Caco-2 (cell line): Measurements from ENCODE around the gene GPC6. TPM values are rescaled to one million over a fixed set of nuclear protein-coding genes. Genes with fewer than 3 reads are reported as not detected.

Experiments used
- BruUV-seq: library from RNA; stranded (reverse); fragments of 400-500 nt; replicated peaks from 2 replicates; lab custom pipeline; 2021; lab: Mats Ljungman, UMichigan
- CTCF ChIA-PET: fragments of 300-600 bp; sonication (Branson Sonifier 250); formaldehyde crosslinking; loops from one replicate; lab custom pipeline; 2022; ENCODE audit warnings: antibody characterized with exemption; lab: Charles Lee
- POLR2A ChIA-PET: fragments of 300-600 bp; sonication (Branson Sonifier 250); formaldehyde crosslinking; loops from one replicate; lab custom pipeline; 2022; ENCODE audit warnings: antibody characterized with exemption; lab: Charles Lee
- DNase-seq, 2 experiments: peaks; one replicate each; pipeline versions ENCODE4 v3.0.0 to v3.0.0-alpha.2; 2020 to 2022
- H3K27me3 ChIP-seq: replicated peaks from 2 replicates; pipeline ENCODE4 v1.6.0; 2011; ENCODE audit warnings: low read length; ENCODE audit not compliant: control insufficient read depth, insufficient read depth
- H3K36me3 ChIP-seq: 2 replicates; pipeline ENCODE4 v1.5.1; 2011; ENCODE audit warnings: low read length; ENCODE audit not compliant: control insufficient read depth, insufficient read depth
- H3K4me1 ChIP-seq: fragments of 250-450 bp; sonication (Bioruptor Pico); 2 replicates; pipeline ENCODE4 v1.5.1; 2020; ENCODE audit warnings: mild to moderate bottlenecking
- H3K4me3 ChIP-seq: 2 replicates; pipeline ENCODE4 v1.5.1; 2011; ENCODE audit warnings: low read depth, mild to moderate bottlenecking, control low read depth, low read length
- H3K9me3 ChIP-seq: fragments of 250-450 bp; sonication (Bioruptor Pico); 2 replicates; pipeline ENCODE4 v1.5.1; 2020; ENCODE audit warnings: mild to moderate bottlenecking, moderate library complexity
- H3K27ac Mint-ChIP-seq: one replicate; pipeline ENCODE4 v1.8.0; 2022; ENCODE audit warnings: mixed read lengths; ENCODE audit not compliant: unreplicated experiment
- H3K27me3 Mint-ChIP-seq: one replicate; pipeline ENCODE4 v1.8.0; 2022; ENCODE audit warnings: mixed read lengths; ENCODE audit not compliant: insufficient read depth, unreplicated experiment
- H3K36me3 Mint-ChIP-seq: one replicate; pipeline ENCODE4 v1.8.0; 2022; ENCODE audit warnings: mild to moderate bottlenecking, mixed read lengths; ENCODE audit not compliant: insufficient read depth, unreplicated experiment
- H3K4me1 Mint-ChIP-seq: one replicate; pipeline ENCODE4 v1.8.0; 2022; ENCODE audit warnings: low read depth, mixed read lengths; ENCODE audit not compliant: unreplicated experiment
- H3K4me3 Mint-ChIP-seq: one replicate; pipeline ENCODE4 v1.8.0; 2022; ENCODE audit warnings: mild to moderate bottlenecking, moderate library complexity, mixed read lengths; ENCODE audit not compliant: unreplicated experiment
- H3K9me3 Mint-ChIP-seq: one replicate; pipeline ENCODE4 v1.8.0; 2022; ENCODE audit warnings: mixed read lengths; ENCODE audit not compliant: unreplicated experiment
- intact Hi-C: fragments of 100-400 bp; cut with micrococcal nuclease; formaldehyde crosslinking; loops from one replicate; pipeline ENCODE4 v1.10.0; 2022; ENCODE audit not compliant: unreplicated experiment
- total RNA-seq: library from RNA; stranded (reverse); gene quantifications from 2 replicates; pipeline ENCODE4 v1.2.3, GENCODE V29; 2022
- TF ChIP-seq, protein P1 (sequence below), 2 experiments: fragments of 200-600 bp in 1 of 2; IDR thresholded peaks; 1 replicate in 1 of 2; 2 replicates in 1 of 2; pipeline versions ENCODE4 v1.5.1 to v1.8.0; 2011 to 2022; ENCODE audit warnings: antibody characterized with exemption in 1 of 2, control low read depth in 1 of 2, inconsistent platforms in 1 of 2, low read depth in 1 of 2, low read length in 1 of 2, mild to moderate bottlenecking in 1 of 2, moderate library complexity in 1 of 2; ENCODE audit not compliant: insufficient read depth in 1 of 2, severe bottlenecking in 1 of 2, unreplicated experiment in 1 of 2

GPC6 gene
- total RNA-seq, 1 experiment from 2014 or later = 0.16 TPM

GRCh38 chr13:94239135-94239534, 1012.5 kb downstream of the GPC6 start:
- intact Hi-C loops = no loop called here
- no peaks in the 10 kb centered on the region for H3K27me3 ChIP-seq
- TF ChIP-seq, protein P1, sequence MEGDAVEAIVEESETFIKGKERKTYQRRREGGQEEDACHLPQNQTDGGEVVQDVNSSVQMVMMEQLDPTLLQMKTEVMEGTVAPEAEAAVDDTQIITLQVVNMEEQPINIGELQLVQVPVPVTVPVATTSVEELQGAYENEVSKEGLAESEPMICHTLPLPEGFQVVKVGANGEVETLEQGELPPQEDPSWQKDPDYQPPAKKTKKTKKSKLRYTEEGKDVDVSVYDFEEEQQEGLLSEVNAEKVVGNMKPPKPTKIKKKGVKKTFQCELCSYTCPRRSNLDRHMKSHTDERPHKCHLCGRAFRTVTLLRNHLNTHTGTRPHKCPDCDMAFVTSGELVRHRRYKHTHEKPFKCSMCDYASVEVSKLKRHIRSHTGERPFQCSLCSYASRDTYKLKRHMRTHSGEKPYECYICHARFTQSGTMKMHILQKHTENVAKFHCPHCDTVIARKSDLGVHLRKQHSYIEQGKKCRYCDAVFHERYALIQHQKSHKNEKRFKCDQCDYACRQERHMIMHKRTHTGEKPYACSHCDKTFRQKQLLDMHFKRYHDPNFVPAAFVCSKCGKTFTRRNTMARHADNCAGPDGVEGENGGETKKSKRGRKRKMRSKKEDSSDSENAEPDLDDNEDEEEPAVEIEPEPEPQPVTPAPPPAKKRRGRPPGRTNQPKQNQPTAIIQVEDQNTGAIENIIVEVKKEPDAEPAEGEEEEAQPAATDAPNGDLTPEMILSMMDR (IDR thresholded peaks at IDR 0.05; ENCODE audit: insufficient read depth in 1 of 2, low read depth in 1 of 2, low read length in 1 of 2, severe bottlenecking in 1 of 2, unreplicated experiment in 1 of 2) = no peak
- no peak overlapping the region for H3K4me3 ChIP-seq
- Mint-ChIP-seq H3K4me1 (no peaks in the 10 kb centered on the region), H3K36me3 (no peaks in the 10 kb centered on the region), H3K4me3 (no peak overlapping the region), H3K27me3 (peaks cover 12% of the 10 kb centered on the region), H3K27ac (no peak overlapping the region), H3K9me3 (no peaks in the 10 kb centered on the region)
- no peak for DNase-seq
- BruUV-seq = no TSS peak
- no peaks in the 10 kb centered on the region for H3K36me3 ChIP-seq
- POLR2A ChIA-PET = no interaction called here
- no peaks in the 10 kb centered on the region for H3K4me1 ChIP-seq
- H3K9me3 ChIP-seq = no peaks in the 10 kb centered on the region
- CTCF ChIA-PET = no interaction called here

GRCh38 chr13:94242554-94242953, 1015.9 kb downstream of the GPC6 start:
- Mint-ChIP-seq H3K27me3 (peaks cover 7% of the 10 kb centered on the region), H3K4me3 (no peak overlapping the region), H3K4me1 (no peaks in the 10 kb centered on the region), H3K27ac (no peak overlapping the region), H3K36me3 (no peaks in the 10 kb centered on the region), H3K9me3 (no peaks in the 10 kb centered on the region)
- Histone ChIP-seq H3K4me3 (no peak overlapping the region), H3K4me1 (no peaks in the 10 kb centered on the region), H3K36me3 (no peaks in the 10 kb centered on the region), H3K9me3 (peaks cover 4% of the 10 kb centered on the region; the same call in 1 of the 2 replicates), H3K27me3 (no peaks in the 10 kb centered on the region)
- no TSS peak for BruUV-seq
- no peak for DNase-seq
- TF ChIP-seq, protein P1 (IDR thresholded peaks at IDR 0.05; ENCODE audit: insufficient read depth in 1 of 2, low read depth in 1 of 2, low read length in 1 of 2, severe bottlenecking in 1 of 2, unreplicated experiment in 1 of 2) = no peak
- intact Hi-C loops = no loop called here
- ChIA-PET CTCF (no interaction called here), POLR2A (no interaction called here)

DNA sequence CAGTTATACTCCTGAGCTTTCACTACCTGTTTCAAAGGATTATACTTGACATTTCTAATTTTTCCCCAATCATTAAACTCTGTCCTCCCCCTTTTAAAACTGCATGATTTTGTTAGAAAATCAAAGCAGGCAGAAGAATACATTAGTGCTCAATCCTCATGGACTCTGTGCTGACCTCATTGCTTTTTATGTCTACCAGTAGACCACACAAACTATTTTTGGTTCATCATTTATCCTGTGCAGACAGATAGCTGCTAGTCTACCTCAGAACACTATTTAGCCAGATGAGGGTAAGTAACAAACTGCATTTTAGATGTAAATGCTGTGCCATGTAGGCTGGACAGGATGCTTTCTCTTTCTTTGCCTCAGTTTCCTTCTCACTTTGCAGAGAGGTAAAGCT, 1016.9 kb downstream of the GPC6 start:
- Histone ChIP-seq H3K4me1 (no peaks in the 10 kb centered on the region), H3K27me3 (no peaks in the 10 kb centered on the region), H3K9me3 (peaks cover 4% of the 10 kb centered on the region; the same call in 1 of the 2 replicates), H3K4me3 (no peak overlapping the region), H3K36me3 (no peaks in the 10 kb centered on the region)
- H3K27me3 Mint-ChIP-seq = peaks cover 2% of the 10 kb centered on the region
- no peak overlapping the region for H3K27ac Mint-ChIP-seq
- no peak overlapping the region for H3K4me3 Mint-ChIP-seq
- H3K4me1 Mint-ChIP-seq = no peaks in the 10 kb centered on the region
- TF ChIP-seq, protein P1 (IDR thresholded peaks at IDR 0.05; ENCODE audit: insufficient read depth in 1 of 2, low read depth in 1 of 2, low read length in 1 of 2, severe bottlenecking in 1 of 2, unreplicated experiment in 1 of 2) = no peak
- intact Hi-C loops = no loop called here
- ChIA-PET POLR2A (no interaction called here), CTCF (no interaction called here)
- DNase-seq = no peak
- BruUV-seq = no TSS peak
- no peaks in the 10 kb centered on the region for H3K36me3 Mint-ChIP-seq
- no peaks in the 10 kb centered on the region for H3K9me3 Mint-ChIP-seq
